ENCODE data around the gene KCNT1.
A peak's percentile ranks its signal among the peaks of the same experiment; 100 is the strongest.

Gene KCNT1

GRCh38 chr9:135692410-135692809 is 9.6 kb upstream of the KCNT1 start:
- Histone ChIP-seq H3K4me1 (ENCODE audit: control insufficient read depth, insufficient read depth, low read length) (no peaks in the 10 kb centered on the region), H3K9ac (ENCODE audit: low read length) (no peak overlapping the region), H3K27me3 (replicated peaks; ENCODE audit: control insufficient read depth, insufficient read depth, low read length) (peaks cover 28% of the 10 kb centered on the region), H3K4me3 (ENCODE audit: low read length) (no peak overlapping the region), H3K9me3 (ENCODE audit: control insufficient read depth, low read length) (no peaks in the 10 kb centered on the region), H3K36me3 (ENCODE audit: control insufficient read depth, insufficient read depth, low read length, severe bottlenecking) (no peaks in the 10 kb centered on the region)
- peak; percentile 57 for DNase-seq (ENCODE audit: low read depth)

- Histone ChIP-seq H3K36me3 (ENCODE audit: control insufficient read depth, insufficient read depth, low read length, severe bottlenecking) (no peaks in the 10 kb centered on the region), H3K9me3 (ENCODE audit: control insufficient read depth, low read length) (no peaks in the 10 kb centered on the region), H3K4me3 (ENCODE audit: low read length) (no peak overlapping the region), H3K4me1 (ENCODE audit: control insufficient read depth, insufficient read depth, low read length) (no peaks in the 10 kb centered on the region), H3K27me3 (replicated peaks; ENCODE audit: control insufficient read depth, insufficient read depth, low read length) (peaks cover 28% of the 10 kb centered on the region), H3K9ac (ENCODE audit: low read length) (no peak overlapping the region)
- no peak for DNase-seq (ENCODE audit: low read depth)
Measured at GRCh38 chr9:135693265-135693664, 8.7 kb upstream of the KCNT1 start.

GRCh38 chr9:135693771-135694170 is 8.2 kb upstream of the KCNT1 start:
- no peaks in the 10 kb centered on the region for H3K9me3 ChIP-seq (ENCODE audit: control insufficient read depth, low read length)
- H3K9ac ChIP-seq (ENCODE audit: low read length), result no peak overlapping the region
- no peaks in the 10 kb centered on the region for H3K36me3 ChIP-seq (ENCODE audit: control insufficient read depth, insufficient read depth, low read length, severe bottlenecking)
- DNase-seq (ENCODE audit: low read depth), result no peak
- H3K27me3 ChIP-seq (replicated peaks; ENCODE audit: control insufficient read depth, insufficient read depth, low read length), result peaks cover 26% of the 10 kb centered on the region
- H3K4me1 ChIP-seq (ENCODE audit: control insufficient read depth, insufficient read depth, low read length), result no peaks in the 10 kb centered on the region
- no peak overlapping the region for H3K4me3 ChIP-seq (ENCODE audit: low read length)

GRCh38 chr9:135694414-135694813 is 7.6 kb upstream of the KCNT1 start:
- H3K4me1 ChIP-seq (ENCODE audit: control insufficient read depth, insufficient read depth, low read length), result no peaks in the 10 kb centered on the region
- no peak for DNase-seq (ENCODE audit: low read depth)
- H3K27me3 ChIP-seq (replicated peaks; ENCODE audit: control insufficient read depth, insufficient read depth, low read length), result peaks cover 23% of the 10 kb centered on the region
- no peaks in the 10 kb centered on the region for H3K36me3 ChIP-seq (ENCODE audit: control insufficient read depth, insufficient read depth, low read length, severe bottlenecking)
- H3K4me3 ChIP-seq (ENCODE audit: low read length), result no peak overlapping the region
- H3K9me3 ChIP-seq (ENCODE audit: control insufficient read depth, low read length), result no peaks in the 10 kb centered on the region
- no peak overlapping the region for H3K9ac ChIP-seq (ENCODE audit: low read length)

GRCh38 chr9:135695036-135695435 is 6.9 kb upstream of the KCNT1 start:
- peaks cover 23% of the 10 kb centered on the region for H3K27me3 ChIP-seq (replicated peaks; ENCODE audit: control insufficient read depth, insufficient read depth, low read length)
- no peaks in the 10 kb centered on the region for H3K9me3 ChIP-seq (ENCODE audit: control insufficient read depth, low read length)
- no peaks in the 10 kb centered on the region for H3K4me1 ChIP-seq (ENCODE audit: control insufficient read depth, insufficient read depth, low read length)
- no peak overlapping the region for H3K9ac ChIP-seq (ENCODE audit: low read length)
- no peaks in the 10 kb centered on the region for H3K36me3 ChIP-seq (ENCODE audit: control insufficient read depth, insufficient read depth, low read length, severe bottlenecking)
- no peak for DNase-seq (ENCODE audit: low read depth)
- no peak overlapping the region for H3K4me3 ChIP-seq (ENCODE audit: low read length)

GRCh38 chr9:135695642-135696041 is 6.3 kb upstream of the KCNT1 start:
- DNase-seq (ENCODE audit: low read depth), result no peak
- Histone ChIP-seq H3K36me3 (ENCODE audit: control insufficient read depth, insufficient read depth, low read length, severe bottlenecking) (no peaks in the 10 kb centered on the region), H3K27me3 (replicated peaks; ENCODE audit: control insufficient read depth, insufficient read depth, low read length) (peaks cover 25% of the 10 kb centered on the region), H3K9me3 (ENCODE audit: control insufficient read depth, low read length) (no peaks in the 10 kb centered on the region), H3K9ac (ENCODE audit: low read length) (no peak overlapping the region), H3K4me1 (ENCODE audit: control insufficient read depth, insufficient read depth, low read length) (no peaks in the 10 kb centered on the region), H3K4me3 (ENCODE audit: low read length) (no peak overlapping the region)

GRCh38 chr9:135696446-135696845 is 5.5 kb upstream of the KCNT1 start:
- H3K36me3 ChIP-seq (ENCODE audit: control insufficient read depth, insufficient read depth, low read length, severe bottlenecking), result no peaks in the 10 kb centered on the region
- H3K9me3 ChIP-seq (ENCODE audit: control insufficient read depth, low read length), result no peaks in the 10 kb centered on the region
- H3K4me1 ChIP-seq (ENCODE audit: control insufficient read depth, insufficient read depth, low read length), result no peaks in the 10 kb centered on the region
- peaks cover 22% of the 10 kb centered on the region for H3K27me3 ChIP-seq (replicated peaks; ENCODE audit: control insufficient read depth, insufficient read depth, low read length)
- DNase-seq (ENCODE audit: low read depth), result no peak
- no peak overlapping the region for H3K9ac ChIP-seq (ENCODE audit: low read length)
- H3K4me3 ChIP-seq (ENCODE audit: low read length), result no peak overlapping the region

GRCh38 chr9:135697226-135697625 is 4.8 kb upstream of the KCNT1 start:
- Histone ChIP-seq H3K9ac (ENCODE audit: low read length) (no peak overlapping the region), H3K36me3 (ENCODE audit: control insufficient read depth, insufficient read depth, low read length, severe bottlenecking) (no peaks in the 10 kb centered on the region), H3K27me3 (replicated peaks; ENCODE audit: control insufficient read depth, insufficient read depth, low read length) (peaks cover 17% of the 10 kb centered on the region), H3K9me3 (ENCODE audit: control insufficient read depth, low read length) (no peaks in the 10 kb centered on the region), H3K4me1 (ENCODE audit: control insufficient read depth, insufficient read depth, low read length) (no peaks in the 10 kb centered on the region), H3K4me3 (ENCODE audit: low read length) (no peak overlapping the region)
- DNase-seq (ENCODE audit: low read depth), result no peak

- Histone ChIP-seq H3K4me3 (ENCODE audit: low read length) (no peak overlapping the region), H3K36me3 (ENCODE audit: control insufficient read depth, insufficient read depth, low read length, severe bottlenecking) (no peaks in the 10 kb centered on the region), H3K4me1 (ENCODE audit: control insufficient read depth, insufficient read depth, low read length) (no peaks in the 10 kb centered on the region), H3K9me3 (ENCODE audit: control insufficient read depth, low read length) (no peaks in the 10 kb centered on the region), H3K27me3 (replicated peaks; ENCODE audit: control insufficient read depth, insufficient read depth, low read length) (peaks cover 22% of the 10 kb centered on the region), H3K9ac (ENCODE audit: low read length) (no peak overlapping the region)
- DNase-seq (ENCODE audit: low read depth), result no peak
Measured at GRCh38 chr9:135698236-135698635, 3.7 kb upstream of the KCNT1 start.

- Histone ChIP-seq H3K9ac (ENCODE audit: low read length) (no peak overlapping the region), H3K27me3 (replicated peaks; ENCODE audit: control insufficient read depth, insufficient read depth, low read length) (peaks cover 22% of the 10 kb centered on the region), H3K36me3 (ENCODE audit: control insufficient read depth, insufficient read depth, low read length, severe bottlenecking) (no peaks in the 10 kb centered on the region), H3K4me3 (ENCODE audit: low read length) (no peak overlapping the region), H3K9me3 (ENCODE audit: control insufficient read depth, low read length) (no peaks in the 10 kb centered on the region), H3K4me1 (ENCODE audit: control insufficient read depth, insufficient read depth, low read length) (no peaks in the 10 kb centered on the region)
- no peak for DNase-seq (ENCODE audit: low read depth)
Measured at GRCh38 chr9:135698767-135699166, 3.2 kb upstream of the KCNT1 start.

- Histone ChIP-seq H3K27me3 (replicated peaks; ENCODE audit: control insufficient read depth, insufficient read depth, low read length) (peaks cover 22% of the 10 kb centered on the region), H3K9me3 (ENCODE audit: control insufficient read depth, low read length) (no peaks in the 10 kb centered on the region), H3K4me3 (ENCODE audit: low read length) (no peak within 1 kb of the TSS), H3K36me3 (ENCODE audit: control insufficient read depth, insufficient read depth, low read length, severe bottlenecking) (no peaks in the 10 kb centered on the region), H3K4me1 (ENCODE audit: control insufficient read depth, insufficient read depth, low read length) (no peaks in the 10 kb centered on the region), H3K9ac (ENCODE audit: low read length) (no peak within 1 kb of the TSS)
- no peak for DNase-seq (ENCODE audit: low read depth)
Measured at GRCh38 chr9:135699440-135699839, 2.5 kb upstream of the KCNT1 start, which contains the start of gene SOHLH1. TSS of gene SOHLH1 (minus strand) at chr9:135699481. CDS start at chr9:135699467, 14 bp downstream.

GRCh38 chr9:135700525-135700924 is 1.5 kb upstream of the KCNT1 start:
- H3K9me3 ChIP-seq (ENCODE audit: control insufficient read depth, low read length), result no peaks in the 10 kb centered on the region
- no peaks in the 10 kb centered on the region for H3K4me1 ChIP-seq (ENCODE audit: control insufficient read depth, insufficient read depth, low read length)
- H3K4me3 ChIP-seq (ENCODE audit: low read length), result no peak overlapping the region
- H3K36me3 ChIP-seq (ENCODE audit: control insufficient read depth, insufficient read depth, low read length, severe bottlenecking), result no peaks in the 10 kb centered on the region
- H3K27me3 ChIP-seq (replicated peaks; ENCODE audit: control insufficient read depth, insufficient read depth, low read length), result peaks cover 33% of the 10 kb centered on the region
- no peak for DNase-seq (ENCODE audit: low read depth)
- no peak overlapping the region for H3K9ac ChIP-seq (ENCODE audit: low read length)
